GM11168 (cell line): ENCODE measurements around the gene TEX22.

ENCODE experiments used
- in situ Hi-C: fragments of 300-500 bp; cut with MboI; formaldehyde crosslinking; loops from one replicate; pipeline ENCODE4 v1.12.0; 2022; ENCODE audit warnings: low sequenced_read_pairs; ENCODE audit not compliant: unreplicated experiment

The TEX22 gene

DNA sequence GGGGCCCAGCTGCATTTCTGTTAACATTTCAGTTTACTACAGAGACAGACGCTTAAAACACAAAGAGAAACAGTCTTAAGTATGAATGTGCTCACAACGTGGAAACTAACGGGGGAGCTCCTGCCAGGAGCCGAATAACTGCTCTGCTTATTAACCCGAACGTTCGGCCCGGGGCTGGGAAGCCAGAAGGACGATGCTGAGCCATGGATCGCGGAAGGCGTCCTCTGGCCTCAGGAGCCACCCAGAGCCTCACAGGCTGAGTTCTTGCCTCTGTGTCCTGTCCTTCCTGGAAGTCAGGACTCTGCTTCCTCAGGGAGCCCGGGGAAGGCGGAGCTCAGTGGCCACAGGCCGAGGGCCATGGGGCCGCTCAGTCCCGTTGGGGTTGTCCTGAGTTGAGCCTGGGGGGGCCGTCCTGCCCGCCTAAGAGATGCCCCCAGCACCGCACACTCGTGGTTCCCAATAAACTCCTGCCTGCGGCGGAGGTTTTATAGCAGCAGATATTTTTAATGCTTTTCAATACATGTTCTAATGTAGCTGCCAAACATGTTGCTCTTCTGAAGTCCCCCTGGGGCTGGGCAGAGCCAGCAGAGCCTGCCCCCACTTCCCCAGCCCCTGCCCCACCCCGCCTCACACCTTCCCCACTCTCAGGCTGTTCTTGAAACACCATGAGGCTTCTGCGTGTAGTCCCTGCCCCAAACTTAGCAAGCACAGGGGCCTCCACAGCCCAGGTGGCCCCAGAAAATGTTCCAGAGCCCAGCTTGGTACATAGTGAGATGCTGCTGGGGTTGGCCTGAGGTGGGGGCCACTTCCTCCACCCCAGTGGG lies 3.4 kb upstream of the TEX22 start:
- in situ Hi-C loops: no loop called here

DNA sequence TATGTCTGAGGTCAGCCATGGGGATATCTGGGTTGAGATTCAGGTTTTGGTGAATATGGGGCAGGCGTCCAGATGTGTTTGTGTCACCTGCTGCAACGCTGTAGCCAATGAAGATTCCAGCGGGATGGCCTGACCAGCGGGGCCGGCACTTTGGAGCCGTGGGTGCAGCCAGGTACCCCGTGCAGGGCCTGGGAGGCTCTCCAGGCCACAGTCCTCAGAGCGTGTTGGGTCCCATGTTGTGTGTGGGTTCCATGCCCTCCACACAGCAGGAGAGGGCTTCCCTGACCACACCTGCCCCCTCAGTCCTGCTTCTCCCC lies 2.8 kb upstream of the TEX22 start:
- in situ Hi-C loops: no loop called here

DNA sequence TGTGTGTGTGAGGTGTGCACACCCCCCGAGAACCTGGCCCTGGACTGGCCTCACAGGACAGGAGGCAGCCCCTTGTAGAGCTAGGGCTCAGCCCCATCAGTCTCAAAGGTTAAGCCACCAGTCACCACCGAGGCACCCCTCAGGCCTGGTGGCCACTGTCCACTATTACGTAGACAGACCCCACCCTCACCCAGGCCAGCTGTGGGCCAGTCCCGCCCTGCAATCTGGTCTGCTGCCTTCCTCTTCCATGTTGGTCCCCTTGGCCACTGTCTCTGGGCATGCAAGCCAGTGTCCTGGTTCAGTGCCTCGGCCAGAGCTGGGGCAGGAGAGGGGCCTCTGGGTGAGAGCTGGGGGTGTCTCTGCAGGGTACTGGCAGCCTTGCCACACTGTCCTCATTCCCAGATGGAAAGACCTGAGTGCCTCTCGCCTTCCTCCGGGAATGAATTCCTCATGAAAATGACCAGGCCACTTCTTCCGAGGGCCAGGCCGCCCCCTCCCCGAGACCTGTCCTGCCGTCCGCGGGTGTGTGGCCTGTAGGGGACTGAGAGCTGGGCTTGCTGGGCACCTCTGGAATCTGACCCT lies 897 bp upstream of the TEX22 start:
- in situ Hi-C loops: no loop called here

DNA sequence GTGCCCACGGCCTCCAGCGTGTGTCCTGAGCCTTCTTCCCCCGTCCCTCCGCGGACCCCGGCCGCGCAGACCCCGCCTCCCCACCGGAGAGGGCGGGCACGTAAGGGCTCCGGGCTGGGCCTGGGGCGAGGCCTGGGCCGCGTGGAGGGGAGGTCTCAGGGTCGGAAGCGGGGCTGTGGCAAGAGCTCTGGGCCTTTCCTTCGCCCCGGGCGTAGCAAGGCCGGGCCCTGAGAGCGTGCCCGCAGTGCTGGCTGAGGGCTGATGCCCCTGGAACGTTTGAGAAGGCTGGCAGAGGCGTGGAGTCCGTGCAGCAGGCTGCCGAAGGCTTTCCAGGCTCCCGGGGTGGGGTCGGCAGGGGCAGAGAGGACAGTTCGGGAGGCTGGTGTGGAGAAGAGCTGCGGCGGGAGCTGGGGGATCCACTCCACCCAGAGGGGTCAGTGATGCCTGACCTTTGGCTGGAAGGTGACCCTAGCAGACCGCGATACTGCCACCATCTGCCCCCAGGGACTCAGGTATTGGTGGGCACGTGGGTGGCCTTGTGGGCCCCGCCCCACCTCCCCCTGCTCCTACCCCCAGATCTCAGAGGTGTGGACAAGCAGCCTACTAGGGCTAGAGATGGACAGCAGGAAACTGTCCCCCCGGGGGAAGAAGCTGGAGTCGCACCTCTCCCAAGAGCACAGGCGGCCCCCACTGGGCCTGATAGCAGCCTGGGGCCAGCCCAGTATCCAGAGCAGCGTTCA lies 558 bp downstream of the TEX22 start:
- in situ Hi-C loops: no loop called here

DNA sequence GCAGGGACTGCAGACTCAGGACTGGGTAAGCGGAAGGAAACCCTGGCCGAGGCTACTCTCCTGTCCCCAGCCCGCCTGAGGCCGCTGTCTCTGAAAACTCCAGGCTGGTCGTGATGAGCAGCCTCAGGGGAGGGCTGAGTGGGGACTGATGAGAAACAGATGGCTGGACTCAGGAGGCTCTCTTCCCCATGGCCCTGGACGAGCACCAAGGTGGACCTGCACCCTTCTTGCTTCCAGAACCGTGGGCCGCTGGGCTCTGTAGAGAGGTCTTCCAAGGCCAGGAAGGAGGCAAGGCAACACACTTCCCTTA lies 1.1 kb downstream of the TEX22 start:
- in situ Hi-C loops: no loop called here

DNA sequence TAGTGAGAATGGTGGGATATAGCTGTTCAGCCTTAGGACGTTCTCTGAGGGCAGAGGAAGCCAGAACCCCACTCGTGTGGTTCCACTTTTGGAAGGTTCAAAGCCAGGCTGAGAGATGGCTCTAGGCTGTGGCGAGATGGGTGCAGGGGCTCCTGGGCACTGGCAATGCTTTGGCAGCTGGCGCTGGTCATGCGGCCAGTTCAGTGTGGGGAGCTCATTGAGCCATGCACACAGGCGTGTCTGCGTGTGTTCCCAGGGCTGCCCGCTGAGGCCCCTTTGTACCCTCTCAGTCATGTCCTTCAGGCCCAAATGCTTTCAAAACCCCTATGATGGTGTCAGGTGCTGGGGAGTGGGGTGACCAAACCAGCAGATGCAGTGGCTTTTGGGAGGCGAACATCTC lies 1.7 kb downstream of the TEX22 start:
- in situ Hi-C loops: no loop called here

DNA sequence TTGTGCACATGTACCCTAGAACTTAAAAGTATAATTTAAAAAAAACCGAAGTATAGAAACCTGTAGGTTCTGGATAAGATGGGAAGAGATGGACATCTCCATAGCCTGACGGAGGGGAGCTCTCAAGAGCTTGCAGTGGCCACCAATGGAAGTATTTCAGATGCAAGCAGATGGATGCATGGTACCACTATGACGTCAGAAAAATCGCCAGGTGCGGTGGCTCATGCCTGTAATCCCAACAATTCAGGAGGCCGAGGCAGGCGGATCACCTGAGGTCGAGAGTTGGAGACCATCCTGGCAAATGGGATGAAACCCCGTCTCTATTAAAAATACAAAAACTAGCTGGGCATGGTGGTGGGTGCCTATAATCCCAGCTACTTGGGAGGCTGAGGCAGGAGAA lies 3.4 kb downstream of the TEX22 start:
- in situ Hi-C loops: no loop called here

DNA sequence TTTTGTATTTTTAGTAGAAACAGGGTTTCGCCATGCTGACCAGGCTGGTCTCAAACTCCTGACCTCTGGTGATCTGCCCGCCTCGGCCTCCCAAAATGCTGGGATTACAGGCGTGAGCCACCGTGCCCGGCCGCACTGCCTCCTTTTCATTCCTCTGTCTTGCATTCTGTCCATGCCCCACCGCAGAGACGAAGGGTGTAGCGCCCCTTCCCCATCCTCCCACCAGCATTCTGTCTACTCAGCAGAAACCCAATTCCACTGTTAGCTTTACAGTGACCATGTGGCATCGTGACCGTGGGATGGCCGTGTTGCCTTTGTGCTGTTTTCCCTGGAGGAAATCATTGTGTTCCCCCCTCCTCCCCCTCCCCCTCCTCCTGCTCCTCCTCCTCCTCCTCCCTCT lies 10.3 kb downstream of the TEX22 start:
- in situ Hi-C loops: no loop called here

DNA sequence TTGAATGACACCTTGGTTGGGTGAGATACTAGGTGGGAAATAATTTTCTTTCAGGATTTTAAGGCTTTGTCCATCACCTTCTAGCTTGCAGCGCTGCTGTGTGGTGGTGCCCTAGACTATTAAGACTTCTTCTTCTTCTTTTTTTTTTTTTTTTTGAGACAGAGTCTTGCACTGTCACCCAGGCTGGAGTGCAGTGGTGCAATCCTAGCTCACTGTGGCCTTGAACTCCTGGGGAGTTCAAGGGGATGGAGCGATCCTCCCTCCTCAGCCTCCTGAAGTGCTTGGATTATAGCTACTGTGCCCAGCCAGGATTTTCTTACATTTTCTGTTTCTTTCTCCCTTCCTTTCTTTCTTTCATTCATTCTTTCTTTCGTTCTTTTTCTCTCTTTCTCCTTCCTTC lies 11.0 kb downstream of the TEX22 start:
- in situ Hi-C loops: no loop called here

DNA sequence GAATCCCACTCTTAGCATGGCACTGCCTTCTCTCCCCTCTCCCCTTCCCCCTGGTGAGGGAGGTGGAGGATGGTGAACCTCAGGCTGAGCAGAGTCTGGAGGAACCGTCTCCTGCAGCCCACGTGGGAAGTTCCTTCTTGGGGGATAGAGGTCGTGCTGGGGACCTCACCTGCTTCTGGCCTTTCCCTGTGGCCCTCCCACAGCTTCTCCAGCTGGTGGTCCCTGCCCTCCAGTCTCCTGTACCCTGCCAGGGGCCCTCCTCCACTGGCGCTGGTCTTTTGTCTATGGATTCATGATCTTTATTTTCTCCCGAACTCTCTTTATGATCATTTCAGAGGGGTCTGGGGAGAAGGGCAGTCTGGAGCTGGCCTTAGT lies 12.3 kb downstream of the TEX22 start:
- in situ Hi-C loops: no loop called here

DNA sequence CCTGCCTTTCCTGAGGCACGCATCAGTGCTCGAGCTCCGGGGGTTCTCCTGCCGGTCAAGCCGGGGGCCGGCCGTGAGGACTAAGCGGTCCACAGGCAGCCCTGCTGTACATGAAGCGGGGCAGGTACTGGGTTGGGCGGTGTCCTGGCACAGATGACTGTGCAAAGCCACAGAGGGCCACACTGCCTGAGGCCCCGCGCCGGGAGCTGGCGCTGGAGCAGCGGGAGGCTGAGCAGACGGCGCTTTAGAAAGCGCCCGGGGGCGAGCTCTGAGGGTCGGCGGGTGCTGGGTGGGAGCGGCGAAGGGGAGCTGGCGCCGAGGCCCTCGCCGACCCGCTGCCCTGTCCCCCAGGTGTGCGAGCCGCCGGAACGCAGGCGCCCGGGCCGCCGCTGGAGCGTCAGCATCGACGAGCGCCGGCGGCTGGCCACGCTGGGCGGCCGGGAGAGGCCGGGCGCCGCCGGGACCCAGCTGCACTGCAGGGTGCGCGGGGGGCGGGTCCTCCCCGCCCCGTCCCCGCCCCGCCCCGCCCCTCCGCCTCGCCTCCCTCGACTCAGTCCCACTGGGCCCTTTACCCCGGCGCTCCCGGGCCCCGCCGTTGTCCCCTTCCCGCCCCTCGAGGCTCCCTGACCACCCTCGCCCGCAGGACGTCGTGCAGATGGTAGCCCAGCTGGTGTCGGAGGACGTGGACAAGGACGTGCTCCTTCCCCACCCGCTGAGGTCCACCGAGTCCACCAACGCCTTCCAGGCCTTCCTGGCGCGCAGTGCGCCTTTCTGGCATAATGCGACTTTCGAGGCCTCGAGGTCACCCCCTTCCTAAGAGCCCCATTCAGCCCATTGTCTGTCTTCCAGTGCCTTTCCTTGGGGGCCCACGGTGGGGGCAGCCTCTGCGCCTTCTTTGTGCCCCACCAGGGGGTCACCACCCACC lies 12.9 kb downstream of the TEX22 start:
- in situ Hi-C loops: no loop called here

DNA sequence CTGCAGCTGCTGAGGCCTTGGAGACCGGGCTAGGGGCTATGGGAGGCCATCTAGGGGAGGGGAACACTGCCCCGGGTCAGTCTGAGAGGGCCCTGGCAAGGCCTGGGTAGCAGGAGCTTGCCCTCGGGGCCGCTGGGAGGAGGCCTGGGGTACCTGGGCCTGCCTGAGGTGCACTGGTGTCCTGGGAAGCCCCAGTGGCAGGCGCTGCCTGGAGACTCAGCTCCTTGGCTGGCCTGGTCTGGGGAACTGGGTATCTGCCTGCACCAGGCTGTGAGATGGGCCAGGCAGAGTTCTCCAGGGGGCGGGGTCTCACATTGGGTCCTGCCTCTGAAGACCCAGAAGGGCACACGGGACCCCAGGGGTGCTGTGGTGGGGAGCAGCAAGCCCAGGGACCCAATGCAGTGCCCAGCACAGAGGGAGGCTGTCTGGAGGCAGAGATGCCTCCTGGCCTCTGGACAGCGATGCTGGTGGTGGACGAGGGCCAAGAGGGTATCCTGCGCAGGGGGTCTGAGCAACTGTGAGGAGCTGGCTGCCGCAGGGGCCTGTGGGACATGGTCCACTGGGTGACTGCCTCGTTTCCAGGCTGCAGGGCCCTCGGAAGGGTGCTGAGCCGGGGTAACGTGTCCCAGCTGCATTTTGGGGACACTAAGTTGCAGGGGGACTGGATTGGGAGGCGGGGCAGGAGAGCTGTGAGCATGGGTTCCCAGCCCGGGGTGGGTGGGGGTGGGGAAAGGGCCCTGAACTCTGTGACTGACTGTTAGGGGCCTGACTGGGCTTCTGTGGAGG lies 13.8 kb downstream of the TEX22 start:
- in situ Hi-C loops: no loop called here

DNA sequence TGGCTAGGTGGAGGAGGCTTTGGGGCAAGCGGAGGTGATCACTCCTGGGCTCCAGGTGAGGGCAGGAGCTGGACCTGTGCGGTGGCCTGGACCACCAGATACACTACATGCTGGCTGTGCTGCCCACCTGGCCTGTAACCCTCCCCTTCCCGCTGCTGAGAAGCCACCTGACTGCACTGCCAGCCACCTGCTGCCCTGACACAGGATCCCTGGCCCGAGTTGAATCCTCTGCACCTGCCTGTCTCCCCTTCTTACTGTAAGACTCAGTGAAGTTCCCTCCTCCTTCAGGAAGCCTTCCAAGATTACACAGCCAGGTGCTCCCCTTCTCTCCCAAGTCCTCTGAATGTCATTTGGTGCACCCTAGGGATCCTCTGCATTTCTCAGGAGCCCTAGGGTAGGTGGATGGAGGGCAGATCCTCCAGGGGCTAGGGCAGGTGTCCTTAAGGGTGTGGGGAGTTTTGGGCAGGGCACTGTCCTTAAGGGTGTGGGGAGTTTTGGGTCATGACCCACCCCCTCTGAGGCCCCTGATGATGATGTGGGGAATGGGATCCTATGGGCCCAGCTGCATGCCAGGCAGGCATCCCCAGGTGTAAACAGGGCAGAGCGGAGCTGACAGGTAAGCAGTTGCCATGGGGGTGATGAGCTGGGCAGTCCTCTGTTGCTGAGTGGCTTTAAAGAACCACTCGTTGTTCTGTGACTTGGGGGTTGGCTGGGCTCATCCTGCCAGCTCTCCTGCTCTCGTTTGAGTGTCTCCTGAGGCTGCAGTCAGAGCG lies 14.6 kb downstream of the TEX22 start:
- in situ Hi-C loops: no loop called here

DNA sequence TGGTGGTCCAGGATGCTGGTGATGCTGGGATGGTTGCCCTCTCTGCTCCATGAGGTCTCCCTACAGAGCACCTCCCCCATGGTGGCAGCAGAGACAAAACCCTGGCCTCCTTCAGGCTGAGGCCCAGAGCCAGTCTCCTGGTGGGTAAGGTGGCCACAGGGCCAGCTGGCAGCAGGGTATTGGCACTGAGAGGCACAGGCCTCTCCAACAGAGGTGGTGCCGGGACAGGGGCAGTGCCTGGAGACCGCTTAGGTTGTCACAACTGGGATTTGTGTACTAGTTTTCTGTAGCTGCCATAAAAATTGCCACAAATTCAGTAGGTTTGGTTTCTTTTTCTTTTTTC lies 15.2 kb downstream of the TEX22 start:
- in situ Hi-C loops: no loop called here

DNA sequence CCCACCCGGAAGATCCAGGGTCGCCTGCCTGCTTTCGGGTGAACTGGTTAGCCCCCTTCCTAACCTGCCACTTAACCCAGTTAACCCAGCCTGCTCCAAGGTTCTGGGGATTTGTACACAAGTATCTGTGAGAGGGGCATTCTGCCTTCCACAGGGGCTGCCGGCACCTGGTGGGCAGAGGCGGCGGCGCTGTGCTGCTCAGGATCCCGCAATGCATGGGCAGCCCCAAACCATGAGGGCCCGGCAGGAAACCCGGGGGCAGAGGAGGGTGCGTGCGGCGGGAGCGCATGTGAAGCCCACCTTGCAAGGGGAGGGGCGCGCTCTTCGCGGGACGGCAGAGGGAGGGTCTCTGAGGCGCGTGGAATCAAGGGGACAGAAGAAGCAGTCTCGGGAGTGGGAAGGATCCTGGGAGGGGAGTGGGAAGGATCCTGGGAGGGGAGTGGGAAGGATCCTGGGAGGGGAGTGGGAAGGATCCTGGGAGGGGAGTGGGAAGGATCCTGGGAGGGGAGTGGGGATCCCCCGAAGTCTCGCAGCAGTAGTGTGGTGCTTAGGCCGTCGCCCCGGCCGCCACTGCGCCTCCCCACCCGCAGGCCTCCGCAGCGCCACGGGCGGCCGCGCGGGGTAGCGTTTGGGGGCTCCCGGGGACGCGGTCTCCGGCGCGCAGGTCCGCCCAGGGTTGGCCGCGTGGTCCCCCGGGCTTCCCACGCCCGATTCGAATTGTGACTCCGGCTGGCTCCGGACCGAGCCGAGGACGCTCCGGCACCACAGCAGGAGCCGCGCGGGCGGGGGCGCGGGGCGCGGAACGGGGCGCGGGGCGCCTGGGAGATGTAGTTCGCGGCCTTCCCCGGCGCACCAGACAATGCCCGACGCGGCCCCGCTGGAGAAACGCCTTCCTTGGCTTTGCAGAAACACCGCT lies 16.4 kb downstream of the TEX22 start:
- in situ Hi-C loops: no loop called here

DNA sequence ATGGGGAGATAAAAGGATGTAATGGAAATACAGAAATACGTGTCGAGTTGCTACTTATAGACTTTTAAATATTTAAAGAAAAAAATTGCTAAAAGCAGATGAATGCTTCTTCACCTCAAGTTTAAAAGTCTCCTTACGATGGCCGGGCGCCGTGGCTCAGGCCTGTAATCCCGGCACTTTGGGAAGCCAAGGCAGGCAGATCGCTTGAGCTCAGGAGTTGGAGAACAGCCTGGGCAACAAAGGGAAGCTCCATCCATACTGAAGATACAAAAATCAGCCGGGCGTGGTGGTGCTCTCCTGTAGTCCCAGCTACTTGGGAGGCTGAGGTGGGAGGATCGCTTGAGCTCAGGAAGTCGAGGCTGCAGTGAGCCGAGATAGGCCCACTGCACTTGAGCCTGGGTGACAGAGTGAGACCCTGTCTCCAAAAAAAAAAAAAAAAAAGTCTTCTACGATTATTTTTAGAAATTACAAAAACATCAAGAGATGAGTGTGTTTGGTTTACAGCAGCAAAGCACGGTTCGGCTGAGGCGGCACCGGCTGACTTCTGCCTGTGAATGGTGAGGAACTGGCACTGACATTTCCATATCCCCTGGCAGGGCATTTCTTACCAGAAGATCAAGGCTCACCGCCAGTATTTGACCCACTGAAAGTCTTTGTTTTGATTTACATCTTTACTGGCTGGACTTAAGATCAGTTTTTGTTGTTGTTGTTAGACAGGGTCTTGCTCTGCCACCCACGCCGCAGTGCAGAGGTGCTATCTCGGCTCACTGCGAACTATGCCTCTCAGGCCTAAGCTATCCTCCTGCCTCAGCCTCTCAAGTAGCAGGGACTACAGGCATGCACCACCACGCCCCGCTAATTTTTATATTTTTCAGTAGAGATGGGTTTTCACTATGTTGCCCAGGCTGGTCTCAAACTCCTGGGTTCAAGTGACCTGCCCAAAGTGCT lies 17.4 kb downstream of the TEX22 start:
- in situ Hi-C loops: no loop called here

DNA sequence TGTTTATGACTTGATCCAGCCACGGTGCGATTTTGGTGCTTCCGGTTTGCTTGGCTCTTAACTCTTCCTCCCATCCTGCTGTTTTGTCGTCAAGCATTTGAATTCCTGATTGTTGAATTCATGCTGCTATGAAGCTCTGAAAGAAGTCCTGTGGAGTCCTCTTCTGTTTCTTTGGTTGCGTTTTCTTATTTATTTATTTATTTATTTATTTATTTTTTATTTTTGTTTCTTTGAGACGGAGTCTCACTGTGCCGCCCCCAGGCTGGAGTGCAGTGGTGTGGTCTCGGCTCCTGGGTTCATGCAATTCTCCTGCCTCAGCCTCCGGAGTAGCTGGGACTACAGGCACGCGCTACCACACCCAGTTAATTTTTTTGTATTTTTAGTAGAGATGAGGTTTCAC lies 18.3 kb downstream of the TEX22 start:
- in situ Hi-C loops: no loop called here
